Skin epidermis (tissue), 12 donors: Measurements from ENCODE around the gene STEAP2.
A peak's percentile ranks its signal among the peaks of the same experiment; 100 is the strongest.
"Not testable (repeated sequence)": the region's sequence is repeated elsewhere in the genome, so short reads cannot be mapped to it uniquely, and the experiment has no call there.

Experiments used
- H3K27ac ChIP-seq, 21 experiments: fragments of 200-600 bp; sonication (generic) in 11 of 21; one replicate each; pipeline ENCODE4 v1.5.0; 2020; ENCODE audit warnings: mild to moderate bottlenecking in 3 of 21, inconsistent platforms in 2 of 21, moderate library complexity in 2 of 21
- H3K4me3 ChIP-seq, 7 experiments: fragments of 200-600 bp; sonication (generic) in 2 of 7; one replicate each; pipeline ENCODE4 v1.5.0; 2020; ENCODE audit warnings: inconsistent platforms in 2 of 7, mild to moderate bottlenecking in 2 of 7, moderate library complexity in 1 of 7

Gene STEAP2

DNA sequence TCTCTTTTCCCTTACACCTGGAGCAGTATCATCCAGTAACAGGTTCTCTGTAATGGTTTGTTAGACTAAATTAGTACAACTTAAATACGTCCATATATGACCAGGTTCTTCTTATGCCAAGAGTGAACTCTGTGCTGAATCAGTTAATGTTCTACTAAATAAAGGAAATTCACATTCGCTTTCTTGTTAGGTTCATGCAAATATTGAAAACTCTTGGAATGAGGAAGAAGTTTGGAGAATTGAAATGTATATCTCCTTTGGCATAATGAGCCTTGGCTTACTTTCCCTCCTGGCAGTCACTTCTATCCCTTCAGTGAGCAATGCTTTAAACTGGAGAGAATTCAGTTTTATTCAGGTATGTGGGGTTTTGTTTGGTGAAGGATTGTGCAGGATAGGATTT lies 18.1 kb downstream of the STEAP2 start:
- H3K27ac ChIP-seq: no peak overlapping the region
- H3K4me3 ChIP-seq: no peak overlapping the region

DNA sequence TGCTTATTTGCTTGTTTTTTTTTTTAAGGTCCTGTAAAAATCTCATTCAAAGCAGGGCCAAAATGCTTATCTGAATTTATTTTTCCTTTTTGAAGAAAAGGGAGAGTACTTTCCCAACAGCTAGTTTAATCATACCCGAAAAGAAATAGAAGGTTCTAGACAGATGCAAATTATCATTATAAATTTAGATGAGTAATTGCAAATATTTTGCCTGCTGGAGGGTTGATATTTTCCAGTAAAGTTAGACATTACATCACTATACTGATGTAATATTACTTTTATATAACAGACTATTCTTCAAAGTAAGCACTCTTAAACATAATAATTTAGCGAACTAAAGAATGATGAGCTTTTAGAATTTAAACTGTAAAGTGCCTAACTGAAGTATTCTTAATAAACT lies 19.3 kb downstream of the STEAP2 start:
- H3K4me3 ChIP-seq: no peak overlapping the region
- no peak overlapping the region for H3K27ac ChIP-seq

DNA sequence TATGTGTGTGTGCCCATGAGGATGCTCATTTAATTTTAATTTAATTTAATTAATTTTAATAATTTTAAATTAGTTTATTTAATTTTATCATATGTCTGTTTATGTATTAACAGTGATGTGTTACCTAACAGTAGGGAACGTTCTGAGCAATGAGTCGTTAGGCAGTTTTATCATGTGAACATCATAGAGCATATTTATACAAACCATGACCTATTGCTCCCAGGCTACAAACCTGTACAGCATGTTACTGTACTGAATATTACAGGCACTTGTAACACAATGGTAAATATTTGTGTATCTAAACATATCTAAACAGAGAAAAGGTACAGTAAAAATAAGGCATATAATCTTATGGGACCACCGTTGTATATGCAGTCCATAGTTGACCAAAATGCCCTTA lies 19.8 kb downstream of the STEAP2 start:
- no peak overlapping the region for H3K27ac ChIP-seq
- no peak overlapping the region for H3K4me3 ChIP-seq

DNA sequence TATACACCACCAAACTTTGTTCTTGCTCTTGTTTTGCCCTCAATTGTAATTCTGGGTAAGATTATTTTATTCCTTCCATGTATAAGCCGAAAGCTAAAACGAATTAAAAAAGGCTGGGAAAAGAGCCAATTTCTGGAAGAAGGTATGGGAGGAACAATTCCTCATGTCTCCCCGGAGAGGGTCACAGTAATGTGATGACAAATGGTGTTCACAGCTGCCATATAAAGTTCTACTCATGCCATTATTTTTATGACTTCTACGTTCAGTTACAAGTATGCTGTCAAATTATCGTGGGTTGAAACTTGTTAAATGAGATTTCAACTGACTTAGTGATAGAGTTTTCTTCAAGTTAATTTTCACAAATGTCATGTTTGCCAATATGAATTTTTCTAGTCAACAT lies 20.9 kb downstream of the STEAP2 start:
- Histone ChIP-seq H3K4me3 (no peak overlapping the region), H3K27ac (no peak overlapping the region)

DNA sequence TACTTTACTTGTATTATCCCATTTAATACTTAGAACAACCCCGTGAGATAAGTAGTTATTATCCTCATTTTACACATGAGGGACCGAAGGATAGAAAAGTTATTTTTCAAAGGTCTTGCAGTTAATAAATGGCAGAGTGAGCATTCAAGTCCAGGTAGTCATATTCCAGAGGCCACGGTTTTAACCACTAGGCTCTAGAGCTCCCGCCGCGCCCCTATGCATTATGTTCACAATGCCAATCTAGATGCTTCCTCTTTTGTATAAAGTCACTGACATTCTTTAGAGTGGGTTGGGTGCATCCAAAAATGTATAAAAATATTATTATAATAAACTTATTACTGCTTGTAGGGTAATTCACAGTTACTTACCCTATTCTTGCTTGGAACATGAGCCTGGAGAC lies 22.0 kb downstream of the STEAP2 start:
- Histone ChIP-seq H3K4me3 (no peak overlapping the region), H3K27ac (no peak overlapping the region)

DNA sequence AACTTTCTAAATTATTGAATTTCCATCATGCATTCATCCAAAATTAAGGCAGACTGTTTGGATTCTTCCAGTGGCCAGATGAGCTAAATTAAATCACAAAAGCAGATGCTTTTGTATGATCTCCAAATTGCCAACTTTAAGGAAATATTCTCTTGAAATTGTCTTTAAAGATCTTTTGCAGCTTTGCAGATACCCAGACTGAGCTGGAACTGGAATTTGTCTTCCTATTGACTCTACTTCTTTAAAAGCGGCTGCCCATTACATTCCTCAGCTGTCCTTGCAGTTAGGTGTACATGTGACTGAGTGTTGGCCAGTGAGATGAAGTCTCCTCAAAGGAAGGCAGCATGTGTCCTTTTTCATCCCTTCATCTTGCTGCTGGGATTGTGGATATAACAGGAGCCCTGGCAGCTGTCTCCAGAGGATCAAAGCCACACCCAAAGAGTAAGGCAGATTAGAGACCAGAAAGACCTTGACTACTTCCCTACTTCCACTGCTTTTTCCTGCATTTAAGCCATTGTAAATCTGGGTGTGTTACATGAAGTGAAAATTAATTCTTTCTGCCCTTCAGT lies 25.3 kb downstream of the STEAP2 start:
- Histone ChIP-seq H3K27ac (no peak overlapping the region), H3K4me3 (no peak overlapping the region)

DNA sequence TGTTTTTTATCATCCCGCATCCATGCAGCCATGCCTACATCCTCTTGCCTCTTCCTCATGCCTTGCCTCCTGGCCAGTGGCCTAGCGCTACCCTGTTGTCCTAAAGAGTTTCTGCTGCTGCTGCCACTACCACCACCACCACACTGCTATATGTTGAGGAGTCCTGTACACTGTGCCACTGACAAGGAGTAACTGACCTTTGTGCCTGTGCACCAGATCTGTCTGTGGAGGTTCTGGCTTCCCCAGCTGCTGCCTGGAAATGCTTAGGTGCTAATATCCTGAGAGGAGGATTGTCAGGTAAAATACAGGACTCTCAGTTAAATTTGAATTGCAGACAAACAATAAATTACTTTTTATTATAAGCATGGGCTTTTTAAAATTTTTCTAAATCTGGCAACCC lies 26.5 kb downstream of the STEAP2 start:
- Histone ChIP-seq H3K27ac (no peak overlapping the region), H3K4me3 (no peak overlapping the region)

DNA sequence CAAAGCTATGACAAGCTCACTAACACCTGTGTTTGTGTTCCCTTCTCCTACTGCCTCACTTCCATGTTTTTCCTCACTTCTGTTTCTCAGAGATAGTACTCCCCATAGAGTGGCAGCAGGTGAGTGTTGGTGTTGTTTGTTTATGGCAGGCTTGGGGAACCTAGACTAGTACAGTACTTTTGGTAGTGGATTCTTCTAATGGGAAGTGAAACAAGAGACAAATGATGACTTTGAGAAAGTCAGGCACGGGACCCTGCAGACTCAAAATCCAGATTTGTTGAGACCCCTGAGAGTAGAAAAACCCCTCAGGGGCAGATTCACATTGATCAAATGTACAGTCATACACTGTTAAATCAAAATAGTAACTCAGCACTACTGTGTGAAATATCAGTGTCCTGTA lies 27.0 kb downstream of the STEAP2 start:
- Histone ChIP-seq H3K27ac (no peak overlapping the region), H3K4me3 (no peak overlapping the region)

DNA sequence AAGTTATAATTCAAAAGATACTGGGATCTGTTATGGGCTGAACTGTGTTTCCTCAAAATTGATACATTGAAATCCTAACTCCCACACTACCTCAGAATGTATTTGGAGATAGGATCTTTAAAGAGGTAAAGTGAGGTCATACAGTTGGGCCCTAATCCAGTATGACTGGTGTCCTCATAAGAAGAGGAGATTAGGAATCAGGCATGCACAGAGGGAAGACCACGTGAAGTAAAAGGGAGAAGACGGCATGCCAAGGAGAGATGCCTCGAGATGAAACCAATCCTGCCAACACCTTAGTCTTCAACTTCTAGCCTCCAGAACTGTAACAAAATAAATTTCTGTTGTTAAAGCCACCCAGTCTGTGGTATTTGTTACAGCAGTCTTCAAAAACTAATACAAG lies 27.5 kb downstream of the STEAP2 start:
- H3K27ac ChIP-seq: no peak overlapping the region
- H3K4me3 ChIP-seq: no peak overlapping the region

DNA sequence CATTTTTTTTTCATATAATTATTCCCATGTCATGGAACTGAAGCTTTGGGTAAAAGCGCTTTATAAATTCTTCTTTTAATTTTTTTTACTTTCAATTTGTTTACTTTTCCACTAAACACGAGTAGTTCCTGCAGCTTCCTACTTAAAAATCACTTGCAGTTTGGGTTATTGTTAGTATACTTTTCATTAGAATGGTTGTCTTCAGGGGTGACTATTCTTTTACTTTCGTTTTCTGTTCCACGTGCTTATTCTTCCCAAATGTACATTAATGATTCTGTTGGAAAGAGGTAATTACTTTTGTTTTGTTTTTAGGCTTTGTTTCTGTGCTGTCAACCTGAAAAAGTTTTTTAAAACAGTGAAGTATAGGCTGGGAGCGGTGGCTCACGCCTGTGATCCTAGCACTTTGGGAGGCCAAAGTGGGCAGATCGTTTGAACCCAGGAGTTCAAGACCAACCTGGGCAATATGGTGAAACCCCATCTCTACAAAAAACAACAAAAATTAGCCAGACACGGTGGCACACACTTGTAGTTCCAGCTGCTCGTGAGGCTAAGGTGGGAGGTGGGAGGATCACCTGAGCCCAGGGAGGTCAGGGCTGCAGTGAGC lies 28.2 kb downstream of the STEAP2 start:
- no peak overlapping the region for H3K4me3 ChIP-seq

DNA sequence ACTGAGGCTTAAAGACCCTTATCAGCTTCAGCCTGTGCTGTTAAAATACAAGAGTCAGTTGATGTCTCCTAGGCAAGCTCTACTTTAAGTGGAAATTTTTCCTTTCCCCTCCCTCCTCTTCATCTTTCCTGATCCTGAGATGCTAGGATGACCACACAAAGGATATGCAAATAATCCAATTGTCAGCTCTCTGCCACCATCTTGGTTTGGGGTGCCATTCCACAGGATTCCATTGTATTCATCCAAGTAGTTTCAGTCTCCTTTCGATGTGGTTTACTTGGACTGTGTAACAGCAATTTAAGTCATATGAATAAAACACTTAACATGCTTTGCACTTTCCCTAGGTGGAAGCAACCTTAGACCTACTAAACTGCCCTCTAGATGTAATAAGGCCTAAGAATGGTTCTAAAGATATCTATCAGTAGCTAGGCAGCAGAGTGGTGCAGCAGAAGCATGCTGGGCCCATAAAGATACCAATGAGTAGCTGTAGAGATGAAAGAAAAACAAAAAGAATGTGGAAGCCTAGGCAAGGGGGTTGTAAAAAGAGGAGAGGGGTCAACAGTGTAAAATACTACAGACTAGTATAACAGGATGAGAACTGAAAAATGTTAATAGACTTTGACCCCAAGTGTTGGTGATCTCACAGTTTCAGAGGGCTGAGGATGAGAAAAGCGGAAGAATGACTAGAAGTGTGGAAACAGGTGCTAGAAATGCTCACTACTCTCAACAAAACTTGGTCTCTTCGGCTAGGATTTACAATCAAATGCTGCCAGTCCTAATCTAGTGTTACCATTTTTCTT lies 31.0 kb downstream of the STEAP2 start:
- H3K27ac ChIP-seq: no peak overlapping the region
- no peak overlapping the region for H3K4me3 ChIP-seq

More for the DNA sequence above, 28.2 kb downstream of the STEAP2 start:
- no peak overlapping the region for H3K27ac ChIP-seq

DNA sequence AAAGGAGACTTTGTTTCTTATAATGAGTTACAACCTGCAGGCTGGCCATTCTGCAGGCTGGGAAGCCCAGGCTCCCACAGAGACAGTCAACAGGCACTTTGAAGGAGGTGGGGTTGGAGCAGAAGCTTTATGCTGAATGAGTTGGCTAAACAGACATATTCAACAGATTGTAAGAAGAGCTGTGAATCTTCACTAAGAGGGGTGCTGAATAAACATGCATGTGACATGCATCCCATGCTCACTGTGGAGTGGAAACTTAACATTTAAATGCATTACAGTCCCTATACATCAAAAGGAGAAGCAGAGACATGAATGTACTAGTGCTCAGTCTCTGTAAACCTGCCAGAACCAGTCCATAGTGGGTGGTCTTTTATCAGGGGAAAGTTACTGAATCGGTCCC lies 32.0 kb downstream of the STEAP2 start:
- H3K27ac ChIP-seq: no peak overlapping the region

DNA sequence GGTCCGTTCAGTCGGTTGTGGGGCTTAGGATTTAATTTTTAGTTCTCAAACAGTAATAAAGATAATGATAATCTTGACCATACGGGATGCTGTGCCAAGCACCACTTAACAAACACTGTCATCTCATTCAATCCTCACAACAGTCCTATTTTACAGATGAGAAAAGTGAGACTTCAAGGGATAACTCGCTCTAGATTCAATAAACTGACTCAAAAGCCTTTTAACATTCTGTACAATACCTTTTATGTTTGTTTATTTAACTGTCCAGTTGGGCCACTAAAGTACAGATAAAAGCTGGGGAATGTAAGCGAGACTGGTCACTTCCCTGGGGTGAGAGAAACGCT lies 33.0 kb downstream of the STEAP2 start:
- peak overlapping the region in 7 of 21 experiments; percentile 28 to 86 (median 73) for H3K27ac ChIP-seq
- peak overlapping the region; percentile 61 to 86 (median 77) for H3K4me3 ChIP-seq

More for the DNA sequence above, 32.0 kb downstream of the STEAP2 start:
- H3K4me3 ChIP-seq: no peak overlapping the region

DNA sequence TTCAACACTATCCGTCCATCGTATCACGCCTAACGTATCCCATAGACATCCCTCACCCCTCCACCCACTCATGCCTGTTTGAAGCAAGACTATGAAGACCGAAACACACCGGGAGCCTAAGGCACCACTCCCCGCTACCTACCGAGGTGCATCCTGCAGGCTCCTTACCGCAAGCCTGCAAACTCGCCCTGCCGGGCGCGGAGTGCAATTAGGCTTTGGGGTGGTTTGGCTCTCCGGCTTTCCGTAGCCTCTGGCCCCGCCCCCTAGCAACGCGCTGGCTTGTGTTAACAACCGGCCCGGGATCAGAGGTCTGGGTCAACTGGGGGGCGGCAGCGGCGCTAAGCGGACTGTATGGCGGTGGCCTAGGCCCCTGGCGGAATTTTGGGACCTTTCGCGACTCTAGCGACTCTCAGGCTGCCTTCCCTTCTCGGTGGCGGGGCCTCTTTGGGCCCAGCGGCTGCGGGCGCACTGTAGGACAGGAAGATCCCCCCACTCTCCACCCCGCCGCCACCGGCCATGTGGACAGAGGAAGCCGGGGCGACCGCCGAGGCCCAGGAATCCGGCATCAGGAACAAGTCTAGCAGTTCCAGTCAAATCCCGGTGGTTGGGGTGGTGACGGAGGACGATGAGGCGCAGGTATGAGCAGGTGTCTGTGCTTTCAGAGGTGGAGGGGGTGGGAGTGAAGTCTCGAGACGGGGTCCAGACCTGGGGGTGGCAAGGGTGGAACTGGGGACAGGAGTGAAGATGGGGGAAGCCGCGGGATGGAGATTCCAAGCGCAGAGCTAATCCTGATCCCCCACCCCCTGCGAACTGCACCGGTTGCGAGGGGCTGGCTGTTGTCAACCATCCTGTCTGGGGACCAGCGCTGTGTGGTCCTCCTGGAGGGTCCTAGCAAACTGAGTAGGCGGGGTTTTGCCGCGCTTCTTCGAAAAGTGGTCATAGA lies 33.6 kb downstream of the STEAP2 start, which contains the start of gene CFAP69:
TSS of gene CFAP69 (plus strand) at position 266 of the 943 bp plus-strand sequence. CDS start at position 517, 251 bp downstream.
- Histone ChIP-seq H3K27ac (peak within 1 kb of the TSS in 19 of 21 experiments; percentile 13 to 89 (median 68)), H3K4me3 (peak within 1 kb of the TSS; percentile 61 to 86 (median 77))

DNA sequence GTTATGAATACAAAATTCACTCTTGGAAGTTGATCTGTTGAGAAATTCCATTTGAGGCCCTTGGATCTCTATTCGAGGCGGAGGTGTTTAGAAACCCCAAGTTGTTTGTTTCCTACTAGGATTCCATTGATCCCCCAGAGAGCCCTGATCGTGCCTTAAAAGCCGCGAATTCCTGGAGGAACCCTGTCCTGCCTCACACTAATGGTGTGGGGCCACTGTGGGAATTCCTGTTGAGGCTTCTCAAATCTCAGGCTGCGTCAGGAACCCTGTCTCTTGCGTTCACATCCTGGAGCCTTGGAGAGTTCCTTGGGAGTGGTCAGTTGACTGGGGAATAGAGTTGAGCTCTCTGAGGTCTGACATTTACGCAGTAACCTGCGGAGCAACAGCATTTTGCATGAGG lies 34.6 kb downstream of the STEAP2 start:
- H3K4me3 ChIP-seq: peak overlapping the region in 4 of 7 experiments; percentile 3 to 86 (median 81)
- peak overlapping the region in 8 of 21 experiments; percentile 9 to 89 (median 70) for H3K27ac ChIP-seq

DNA sequence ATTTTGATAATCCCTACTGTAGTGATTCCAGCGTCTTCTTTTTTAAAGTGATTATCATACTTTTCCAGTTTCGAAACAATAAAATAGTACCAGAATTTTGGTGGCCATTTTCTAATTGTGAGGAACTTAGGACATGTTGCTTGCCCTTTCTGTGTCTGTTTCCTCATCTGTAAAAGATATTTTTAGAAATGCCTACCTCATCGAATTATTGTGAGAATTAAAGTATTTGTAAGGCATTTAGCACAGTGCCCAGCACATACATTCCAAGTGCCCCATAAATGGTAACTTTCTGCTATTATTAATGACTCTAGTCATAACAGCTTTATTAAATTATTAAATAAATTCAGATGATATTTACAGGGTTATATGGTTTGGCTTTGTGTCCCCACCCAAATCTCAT lies 37.2 kb downstream of the STEAP2 start:
- Histone ChIP-seq H3K4me3 (no peak overlapping the region), H3K27ac (peak overlapping the region in 4 of 21 experiments; percentile 5 to 85 (median 80))

DNA sequence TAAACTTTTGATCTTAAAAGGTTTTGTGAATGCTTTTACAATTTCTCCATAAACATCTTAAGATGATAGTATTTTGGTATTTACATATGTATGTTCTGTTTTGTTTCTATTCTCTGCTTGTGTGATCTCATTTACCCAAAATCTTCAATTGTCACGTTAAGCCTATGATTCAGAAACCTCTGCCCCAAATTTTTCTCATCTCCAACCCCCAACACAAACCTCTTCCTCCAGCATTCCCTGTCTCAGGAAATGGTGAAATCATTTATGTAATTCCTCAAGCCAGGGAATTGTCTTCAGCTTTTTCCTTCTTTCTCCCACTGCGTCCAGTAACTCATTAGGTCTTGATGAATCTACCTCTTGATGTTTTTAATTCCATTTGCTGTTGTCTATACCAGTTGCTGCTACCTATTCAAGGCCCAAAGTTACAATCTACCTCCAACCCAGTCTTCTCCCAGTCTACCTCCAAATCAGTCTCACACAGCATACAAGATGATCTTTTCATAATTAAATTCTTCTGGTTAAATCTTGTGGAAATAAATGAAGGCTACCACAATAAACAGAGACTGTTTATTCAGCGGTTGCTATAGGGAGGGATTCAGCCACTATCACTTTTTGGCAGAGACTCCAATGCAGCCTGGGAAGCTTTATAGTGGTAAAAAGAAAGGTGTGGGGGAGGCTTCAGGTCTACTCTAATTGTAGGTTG lies 39.2 kb downstream of the STEAP2 start:
- H3K27ac ChIP-seq: peak overlapping the region in 17 of 21 experiments; percentile 24 to 85 (median 57)
- no peak overlapping the region for H3K4me3 ChIP-seq

DNA sequence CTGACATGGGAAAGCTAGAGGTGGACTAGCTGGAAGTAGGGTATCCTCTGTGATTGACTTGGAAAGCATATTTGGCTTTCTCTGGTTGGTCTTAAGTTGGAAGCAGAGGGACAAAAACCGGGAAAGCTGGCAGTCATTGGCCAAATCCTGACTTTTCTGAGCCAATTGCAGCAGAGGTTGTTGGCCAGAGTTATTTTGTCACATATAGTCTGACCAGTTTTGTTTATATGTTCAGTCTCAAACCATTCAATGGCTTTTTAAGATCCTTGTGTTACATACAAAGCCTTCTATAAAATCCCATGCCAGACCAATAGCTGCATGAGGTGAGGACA lies 39.7 kb downstream of the STEAP2 start:
- no peak overlapping the region for H3K4me3 ChIP-seq
- H3K27ac ChIP-seq: peak overlapping the region in 17 of 21 experiments; percentile 24 to 83 (median 57)

DNA sequence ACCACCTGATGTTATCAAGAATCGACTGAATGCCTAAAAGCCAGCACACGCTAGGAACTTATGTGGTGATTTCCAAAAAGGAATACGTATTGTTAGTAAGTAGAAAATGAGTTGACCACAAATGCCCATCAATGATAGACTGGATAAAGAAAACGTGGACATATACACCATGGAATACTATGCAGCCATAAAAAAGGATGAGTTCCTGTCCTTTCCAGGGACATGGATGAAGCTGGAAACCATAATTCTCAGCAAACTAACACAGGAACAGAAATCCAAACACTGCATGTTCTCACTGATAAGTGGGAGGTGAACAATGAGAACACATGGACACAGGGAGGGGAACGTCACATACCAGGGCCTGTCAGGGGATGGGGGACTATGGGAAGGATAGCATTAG lies 44.5 kb downstream of the STEAP2 start:
- H3K27ac ChIP-seq: peak overlapping the region in 2 of 21 experiments; percentile 11 to 46
- H3K4me3 ChIP-seq: not testable (repeated sequence)
